MM.1S (cell line): ENCODE results near the gene CTNNBL1.

ENCODE experiments used
- CTCF ChIP-seq: fragments of 300-600 bp; sonication (generic); IDR thresholded peaks from 2 replicates; pipeline ENCODE4 v1.5.1; 2016; ENCODE audit warnings: antibody characterized with exemption, low read length, mixed read lengths
- EZH2 ChIP-seq: fragments of 300-600 bp; sonication (generic); optimal IDR thresholded peaks from 2 replicates; pipeline ENCODE3; 2017; ENCODE audit warnings: low read depth, mild to moderate bottlenecking, antibody characterized with exemption, low read length, mixed read lengths
- EZH2phosphoT487 ChIP-seq: fragments of 300-600 bp; sonication (generic); IDR thresholded peaks from 2 replicates; pipeline ENCODE4 v1.6.1; 2018; ENCODE audit warnings: antibody characterized with exemption, low read length

GRCh38 chr20:37804584-37805566 lies 111.0 kb downstream of the CTNNBL1 start:
- TF ChIP-seq CTCF (no peak), EZH2phosphoT487 (no peak), EZH2 (no peak)
